HG02623 (cell line): ENCODE measurements around the gene ERBIN.

Experiments
- ATAC-seq: cut with Tn5 transposase; IDR thresholded peaks from one replicate; pipeline ENCODE4 v1.9.1; 2021; ENCODE audit warnings: moderate library complexity; ENCODE audit not compliant: unreplicated experiment

ERBIN gene

DNA sequence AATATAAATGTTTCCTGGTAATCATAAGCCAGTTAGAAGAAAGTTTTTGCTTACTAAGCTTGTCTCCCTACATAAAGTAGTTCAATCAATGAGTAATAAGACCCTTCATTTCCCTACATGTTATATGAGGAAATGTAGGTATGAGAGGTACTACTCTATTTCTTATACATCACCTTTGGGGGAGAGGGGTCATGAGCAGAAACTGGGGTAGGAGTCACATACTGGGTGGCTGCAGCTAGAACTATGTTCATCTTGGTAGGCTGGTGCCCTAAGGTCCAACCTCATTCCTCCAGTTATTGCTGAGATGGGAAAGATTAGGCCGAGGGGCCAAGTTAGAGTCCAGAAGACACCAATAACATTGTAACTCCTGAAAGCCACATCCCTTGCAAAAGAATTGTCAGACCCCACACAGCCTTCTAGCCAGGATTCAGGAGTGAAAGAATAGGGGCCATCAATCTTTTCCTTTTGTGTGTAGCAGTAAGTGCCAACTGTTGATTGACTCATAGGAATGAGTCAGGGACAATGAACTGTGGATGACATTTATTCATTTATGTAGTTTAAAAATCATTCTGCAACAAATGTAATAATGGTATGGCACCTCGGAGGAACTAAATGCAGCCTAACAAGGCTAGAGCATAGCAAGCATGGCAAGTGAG is 196.1 kb downstream of the ERBIN start:
- ATAC-seq = no peak

DNA sequence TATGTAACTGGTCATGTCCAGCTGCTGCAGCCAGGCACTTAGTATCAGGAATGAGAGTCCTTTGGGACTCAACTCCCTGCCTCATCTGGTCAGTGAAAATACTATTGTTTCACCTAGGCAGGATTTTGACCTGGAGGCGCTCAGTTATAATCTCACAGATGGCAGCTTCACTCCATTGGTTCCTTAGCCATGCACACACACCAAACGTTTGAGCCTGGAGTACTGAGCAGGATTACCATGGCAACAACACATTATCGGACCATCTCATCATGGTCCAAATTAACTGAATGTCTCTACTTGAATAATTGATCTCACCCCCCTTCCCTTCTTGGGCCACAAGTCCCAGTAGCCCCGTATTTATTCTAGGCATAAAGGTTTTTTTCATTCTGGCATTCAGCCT is 202.8 kb downstream of the ERBIN start:
- ATAC-seq = no peak

DNA sequence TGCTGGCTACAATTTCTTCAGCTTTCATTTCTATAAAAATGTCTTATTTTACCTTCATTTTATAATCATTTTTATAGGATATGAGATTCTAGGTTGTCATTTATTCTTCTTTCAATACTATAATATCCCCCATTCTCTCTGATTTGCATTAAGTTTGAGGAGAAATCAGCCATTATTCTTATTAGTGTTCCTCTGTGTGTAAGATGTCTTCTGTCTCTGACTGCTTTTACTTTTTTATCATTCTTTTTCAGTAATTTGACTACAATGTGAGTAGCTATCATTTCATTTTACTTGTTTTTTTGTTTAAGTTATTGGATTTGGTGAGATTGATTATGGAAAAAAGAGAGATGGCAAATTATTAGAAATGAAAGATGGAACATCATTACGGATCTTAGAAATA is 204.1 kb downstream of the ERBIN start:
- ATAC-seq = no peak
